Astrocyte of the spinal cord (primary cell): ENCODE data around the gene NAGLU.
"Not testable (repeated sequence)": the region's sequence is repeated elsewhere in the genome, so short reads cannot be mapped to it uniquely, and the experiment has no call there.

Source experiments
- DNase-seq: peaks from one replicate; pipeline ENCODE4 v3.0.0; 2011; ENCODE audit warnings: low read depth, low spot score
- H3K4me3 ChIP-seq: 2 replicates; pipeline ENCODE4 v1.5.1; 2011; ENCODE audit warnings: low read depth, mild to moderate bottlenecking, low read length, moderate library complexity
- in situ Hi-C: cut with HindIII; loops from 2 replicates; pipeline ENCODE4 v1.10.0; 2017; ENCODE audit warnings: low sequenced_read_pairs
- TF ChIP-seq, protein P1 (sequence below): IDR thresholded peaks from 2 replicates; pipeline ENCODE4 v1.5.1; 2012; ENCODE audit warnings: low read depth, mild to moderate bottlenecking, low read length, inconsistent platforms

NAGLU gene

DNA sequence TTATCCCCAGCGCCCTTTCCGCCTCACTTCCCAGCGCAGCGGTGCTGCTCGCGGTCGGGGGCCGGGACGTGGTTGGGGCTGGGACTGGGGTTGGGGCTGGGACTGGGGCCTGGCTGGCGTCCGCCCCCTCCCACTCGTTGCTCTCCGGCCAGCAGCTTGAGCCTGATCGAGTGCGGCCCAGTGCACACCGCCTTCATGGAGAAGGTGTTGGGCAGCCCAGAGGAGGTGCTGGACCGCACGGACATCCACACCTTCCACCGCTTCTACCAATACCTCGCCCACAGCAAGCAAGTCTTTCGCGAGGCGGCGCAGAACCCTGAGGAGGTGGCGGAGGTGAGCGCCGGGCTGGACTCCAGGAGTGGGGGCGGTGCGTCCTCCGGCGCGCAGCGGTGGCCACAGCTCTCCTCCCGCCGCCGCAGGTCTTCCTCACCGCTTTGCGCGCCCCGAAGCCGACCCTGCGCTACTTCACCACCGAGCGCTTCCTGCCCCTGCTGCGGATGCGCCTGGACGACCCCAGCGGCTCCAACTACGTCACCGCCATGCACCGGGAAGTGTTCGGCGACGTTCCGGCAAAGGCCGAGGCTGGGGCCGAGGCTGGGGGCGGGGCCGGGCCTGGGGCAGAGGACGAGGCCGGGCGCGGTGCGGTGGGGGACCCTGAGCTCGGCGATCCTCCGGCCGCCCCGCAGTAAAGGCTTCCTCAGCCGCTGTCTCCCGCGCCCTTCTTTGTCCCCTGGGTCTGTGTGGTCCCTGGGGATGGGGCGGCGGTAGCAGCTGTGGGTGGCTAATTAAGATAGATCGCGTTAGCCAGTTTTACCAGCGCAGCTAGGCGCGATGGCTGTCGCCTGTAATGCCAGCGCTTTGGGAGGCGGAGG is 18.4 kb downstream of the NAGLU start:
- in situ Hi-C loops, result no loop called here
- peak; percentile 84 for DNase-seq
- H3K4me3 ChIP-seq, result peak overlapping the region; percentile 76
- TF ChIP-seq, protein P1, sequence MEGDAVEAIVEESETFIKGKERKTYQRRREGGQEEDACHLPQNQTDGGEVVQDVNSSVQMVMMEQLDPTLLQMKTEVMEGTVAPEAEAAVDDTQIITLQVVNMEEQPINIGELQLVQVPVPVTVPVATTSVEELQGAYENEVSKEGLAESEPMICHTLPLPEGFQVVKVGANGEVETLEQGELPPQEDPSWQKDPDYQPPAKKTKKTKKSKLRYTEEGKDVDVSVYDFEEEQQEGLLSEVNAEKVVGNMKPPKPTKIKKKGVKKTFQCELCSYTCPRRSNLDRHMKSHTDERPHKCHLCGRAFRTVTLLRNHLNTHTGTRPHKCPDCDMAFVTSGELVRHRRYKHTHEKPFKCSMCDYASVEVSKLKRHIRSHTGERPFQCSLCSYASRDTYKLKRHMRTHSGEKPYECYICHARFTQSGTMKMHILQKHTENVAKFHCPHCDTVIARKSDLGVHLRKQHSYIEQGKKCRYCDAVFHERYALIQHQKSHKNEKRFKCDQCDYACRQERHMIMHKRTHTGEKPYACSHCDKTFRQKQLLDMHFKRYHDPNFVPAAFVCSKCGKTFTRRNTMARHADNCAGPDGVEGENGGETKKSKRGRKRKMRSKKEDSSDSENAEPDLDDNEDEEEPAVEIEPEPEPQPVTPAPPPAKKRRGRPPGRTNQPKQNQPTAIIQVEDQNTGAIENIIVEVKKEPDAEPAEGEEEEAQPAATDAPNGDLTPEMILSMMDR, result no peak

DNA sequence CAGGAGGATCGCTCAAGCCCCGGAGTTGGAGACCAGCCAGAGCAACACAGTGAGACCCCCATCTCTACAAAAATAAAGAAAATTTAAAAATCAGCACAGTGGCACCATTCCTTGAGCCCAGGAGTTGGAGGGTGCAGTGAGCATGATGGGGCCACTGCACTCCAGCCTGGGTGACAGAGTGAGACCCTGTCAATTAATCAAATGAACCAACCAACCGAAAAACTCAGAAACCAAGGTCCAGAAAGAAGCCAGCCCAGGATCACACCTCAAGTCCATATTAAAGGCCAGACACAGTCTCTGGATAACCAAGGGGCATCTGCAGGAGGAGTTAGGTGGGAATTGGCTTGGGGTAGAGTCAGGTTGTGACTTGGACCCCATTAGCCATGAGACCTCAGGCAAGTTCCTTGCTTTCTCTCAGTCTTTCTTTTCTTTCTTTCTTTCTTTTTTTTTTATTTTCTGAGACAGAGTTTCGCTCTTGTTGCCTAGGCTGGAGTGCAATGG is 19.1 kb downstream of the NAGLU start:
- TF ChIP-seq, protein P1, result no peak
- no peak for DNase-seq
- peak overlapping the region; percentile 76 for H3K4me3 ChIP-seq
- in situ Hi-C loops, result no loop called here

DNA sequence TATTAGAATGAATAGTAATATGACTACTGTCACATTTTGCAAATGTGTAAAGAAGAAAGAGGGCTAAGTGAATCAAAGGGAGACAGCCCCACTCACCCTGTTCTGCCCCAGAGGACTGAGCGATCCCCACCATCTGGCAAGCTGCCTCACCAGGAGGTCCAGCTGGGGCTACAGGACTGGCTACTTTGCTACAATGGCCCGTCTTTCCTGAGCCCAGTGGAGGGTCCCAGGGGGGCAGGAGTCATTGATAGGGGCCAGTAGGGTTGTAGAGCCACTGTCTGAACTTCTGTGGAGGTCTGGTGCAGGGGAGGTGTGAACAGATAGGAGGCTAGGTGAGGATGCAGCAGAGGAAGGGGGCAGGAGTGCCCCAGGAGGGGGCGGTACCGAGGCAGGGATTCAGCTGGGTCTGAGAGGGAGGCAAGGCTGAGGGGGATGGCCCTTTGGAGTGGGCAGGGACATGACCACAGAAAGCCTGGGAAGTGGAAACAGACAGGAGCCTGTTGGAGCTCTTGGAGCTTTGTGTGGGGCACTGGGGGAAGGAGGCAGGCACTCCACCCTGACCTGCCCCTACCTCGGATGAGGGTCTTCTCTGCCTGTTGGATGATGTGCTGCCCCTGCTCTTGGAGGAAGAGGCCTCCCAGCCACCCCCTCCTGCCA is 20.0 kb downstream of the NAGLU start:
- in situ Hi-C loops, result not testable (repeated sequence)

DNA sequence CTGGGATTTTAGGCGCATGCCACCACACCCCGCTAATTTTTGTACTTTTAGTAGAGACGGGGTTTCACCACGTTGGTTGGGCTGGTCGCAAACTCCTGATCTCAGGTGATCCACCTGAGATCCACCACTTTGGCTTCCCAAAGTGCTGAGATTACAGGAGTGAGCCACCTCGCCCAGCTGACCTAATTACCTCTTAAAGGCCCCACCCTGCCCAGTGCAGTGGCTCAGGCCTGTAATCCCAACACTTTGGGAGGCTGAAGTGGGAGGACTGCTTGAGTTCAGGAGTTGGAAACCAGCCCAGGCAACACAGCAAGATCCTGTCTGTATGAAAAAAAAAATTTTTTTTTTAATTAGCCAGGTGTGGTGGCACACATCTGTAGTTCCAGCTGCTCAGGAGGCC is 23.0 kb downstream of the NAGLU start:
- TF ChIP-seq, protein P1, result no peak
- in situ Hi-C loops, result no loop called here
- no peak overlapping the region for H3K4me3 ChIP-seq
- DNase-seq, result no peak

More for the DNA sequence above, 20.0 kb downstream of the NAGLU start:
- not testable (repeated sequence) for DNase-seq, H3K4me3 ChIP-seq

DNA sequence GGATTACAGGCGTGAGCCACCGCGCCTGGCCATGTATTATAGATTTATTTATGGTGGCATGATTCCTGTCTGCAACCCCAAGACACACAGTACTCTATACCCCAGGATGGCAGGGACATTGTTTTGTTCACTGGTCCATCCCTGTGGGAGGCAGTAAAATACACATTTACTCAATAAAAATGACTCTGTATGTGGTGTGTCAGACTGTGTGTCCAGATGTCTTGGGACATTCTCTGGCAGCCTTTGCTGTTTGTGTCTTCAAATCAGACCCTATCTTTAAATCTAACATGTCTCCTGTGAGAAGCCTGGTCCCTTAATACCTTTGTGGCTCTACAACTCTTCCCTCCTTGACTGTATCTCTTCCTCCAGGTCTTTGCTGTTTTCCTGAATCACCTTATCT is 24.2 kb downstream of the NAGLU start:
- in situ Hi-C loops, result no loop called here
- TF ChIP-seq, protein P1, result no peak
- no peak overlapping the region for H3K4me3 ChIP-seq
- DNase-seq, result no peak

DNA sequence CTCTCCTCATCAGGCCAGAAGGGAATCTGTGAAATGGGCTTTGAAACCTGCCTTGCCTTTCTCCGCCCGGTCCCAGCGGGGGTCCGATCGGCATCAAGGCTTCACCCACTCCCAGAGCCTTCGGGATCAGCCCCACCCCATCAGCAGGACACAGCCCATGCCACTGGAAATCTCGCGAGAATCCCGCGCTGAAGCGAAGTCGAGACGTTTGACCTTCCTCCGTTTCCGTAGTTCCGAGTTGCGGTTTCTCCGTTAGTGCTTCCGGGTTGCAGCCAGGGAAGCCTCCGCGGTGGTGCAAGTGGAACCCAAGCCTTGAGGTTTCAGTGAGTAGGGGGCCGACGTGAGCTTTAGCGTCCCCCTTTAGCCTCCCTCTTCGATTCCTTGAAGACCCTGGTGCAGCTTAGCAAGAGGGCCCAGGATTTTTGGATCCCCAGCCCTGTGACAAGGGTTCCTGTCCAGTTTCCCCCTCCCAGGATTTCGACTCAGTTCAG is 25.9 kb downstream of the NAGLU start, which contains the start of gene COASY:
TSS of gene COASY (plus strand) at position 252 of the 491 bp plus-strand sequence. CDS start 475 bp downstream, outside the sequence.
- peak; percentile 96 for DNase-seq
- TF ChIP-seq, protein P1, result no peak
- in situ Hi-C loops, result no loop called here
- peak within 1 kb of the TSS; percentile 75 for H3K4me3 ChIP-seq
